ENCODE measurements around the gene IKZF3.

The IKZF3 gene

GRCh38 chr17:39863918-39864746, at the start of gene IKZF3:
Gene IKZF3 (minus strand): TSS chr17:39864312. CDS start chr17:39864126, 186 bp downstream.
- TF ChIP-seq GATA2 (IDR thresholded peaks at IDR 0.05; ENCODE audit: low read depth, low read length) (no peak), GATA3 (IDR thresholded peaks at IDR 0.05; ENCODE audit: low read depth, low read length) (no peak)

DNA sequence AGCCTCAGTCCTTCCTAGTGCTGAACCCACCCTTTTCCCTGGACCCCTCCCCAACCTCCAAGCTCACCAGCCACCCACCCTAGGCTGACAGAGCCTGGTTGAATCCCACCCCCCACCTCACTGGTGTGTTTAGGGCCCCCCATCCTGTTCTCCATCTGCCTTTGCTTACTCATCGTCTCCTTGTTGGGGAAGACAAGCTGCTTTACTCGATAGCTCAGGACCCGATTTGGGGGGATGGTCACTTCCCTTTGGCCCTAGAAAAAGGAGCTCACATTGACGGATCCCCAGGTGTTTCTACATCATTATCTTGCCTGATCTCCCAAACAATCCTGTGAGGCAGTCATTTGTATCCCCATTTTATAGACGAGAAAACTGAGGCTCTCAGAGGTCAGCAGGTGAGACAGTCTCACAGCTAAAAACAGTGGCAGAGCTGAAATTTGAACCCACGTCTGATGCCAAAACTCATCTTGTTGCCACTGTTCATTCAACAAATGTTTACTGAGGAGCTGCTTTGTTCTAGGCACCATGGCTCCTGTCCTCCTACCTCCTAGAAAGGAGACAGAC, 44.8 kb upstream of the IKZF3 start:
- TF ChIP-seq GATA3 (IDR thresholded peaks at IDR 0.05; ENCODE audit: low read depth, low read length) (no peak), GATA2 (IDR thresholded peaks at IDR 0.05; ENCODE audit: low read depth, low read length) (no peak)

GRCh38 chr17:39904990-39905288, 40.8 kb upstream of the IKZF3 start:
- TF ChIP-seq GATA2 (IDR thresholded peaks at IDR 0.05; ENCODE audit: low read depth, low read length), result no peak
- TF ChIP-seq GATA3 (IDR thresholded peaks at IDR 0.05; ENCODE audit: low read depth, low read length), result no peak

DNA sequence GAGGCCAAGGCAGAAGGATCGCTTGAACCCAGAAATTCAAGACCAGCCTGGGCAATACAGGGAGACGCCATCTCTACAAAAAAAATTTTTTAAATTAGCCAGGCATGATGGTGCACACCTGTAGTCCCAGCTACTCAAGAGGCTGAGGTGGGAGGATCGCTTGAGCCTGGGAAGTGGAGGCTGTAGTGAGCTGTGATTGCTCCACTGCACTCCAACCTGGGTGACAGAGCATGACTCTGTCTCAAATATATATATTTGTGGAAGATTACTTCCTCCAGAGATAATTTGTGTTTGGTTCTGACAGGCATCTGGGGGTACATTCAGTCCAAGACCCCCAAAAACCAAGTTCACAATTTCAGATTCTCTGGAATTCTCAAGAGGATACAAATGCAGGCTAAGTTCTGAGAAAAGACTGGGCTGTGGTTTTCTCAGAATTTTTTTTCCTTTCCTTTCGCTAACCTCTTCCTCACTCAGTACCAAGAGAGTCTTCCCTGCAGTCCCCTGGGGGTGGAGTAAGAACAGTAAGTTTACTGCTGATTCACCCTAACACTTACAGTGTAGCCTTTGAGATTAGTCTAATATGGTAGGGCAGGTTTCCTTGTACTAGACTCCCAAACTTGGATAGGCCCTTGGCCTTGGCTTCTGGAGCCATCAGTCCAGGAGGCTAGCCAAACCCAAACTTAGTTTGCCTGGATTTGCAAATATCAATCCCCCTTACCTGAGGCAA, 39.2 kb upstream of the IKZF3 start:
- TF ChIP-seq GATA3 (IDR thresholded peaks at IDR 0.05; ENCODE audit: low read depth, low read length), result no peak
- TF ChIP-seq GATA2 (IDR thresholded peaks at IDR 0.05; ENCODE audit: low read depth, low read length), result no peak

DNA sequence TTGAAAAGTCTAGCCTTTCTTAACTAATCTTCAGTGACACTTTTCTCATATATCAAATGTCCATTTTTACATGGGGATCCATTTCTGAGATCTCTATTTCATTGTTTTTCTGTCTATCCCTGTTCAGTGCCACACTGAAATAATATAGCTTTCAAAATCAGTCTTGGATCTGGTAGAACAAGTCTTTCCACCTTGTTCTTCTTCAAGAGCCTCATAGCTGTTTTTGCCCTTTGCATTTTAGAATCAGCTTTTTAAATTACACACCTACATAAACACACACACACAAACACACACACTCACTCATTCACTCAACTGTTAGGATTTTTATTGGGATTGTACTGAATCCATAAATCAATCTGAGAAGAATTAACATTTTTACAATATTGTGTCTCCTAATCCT, 35.1 kb upstream of the IKZF3 start:
- no peak for TF ChIP-seq GATA2 (IDR thresholded peaks at IDR 0.05; ENCODE audit: low read depth, low read length)
- no peak for TF ChIP-seq GATA3 (IDR thresholded peaks at IDR 0.05; ENCODE audit: low read depth, low read length)

- TF ChIP-seq GATA3 (IDR thresholded peaks at IDR 0.05; ENCODE audit: low read depth, low read length) (no peak), GATA2 (IDR thresholded peaks at IDR 0.05; ENCODE audit: low read depth, low read length) (no peak)
Measured at GRCh38 chr17:39898088-39898487, 34.0 kb upstream of the IKZF3 start.

DNA sequence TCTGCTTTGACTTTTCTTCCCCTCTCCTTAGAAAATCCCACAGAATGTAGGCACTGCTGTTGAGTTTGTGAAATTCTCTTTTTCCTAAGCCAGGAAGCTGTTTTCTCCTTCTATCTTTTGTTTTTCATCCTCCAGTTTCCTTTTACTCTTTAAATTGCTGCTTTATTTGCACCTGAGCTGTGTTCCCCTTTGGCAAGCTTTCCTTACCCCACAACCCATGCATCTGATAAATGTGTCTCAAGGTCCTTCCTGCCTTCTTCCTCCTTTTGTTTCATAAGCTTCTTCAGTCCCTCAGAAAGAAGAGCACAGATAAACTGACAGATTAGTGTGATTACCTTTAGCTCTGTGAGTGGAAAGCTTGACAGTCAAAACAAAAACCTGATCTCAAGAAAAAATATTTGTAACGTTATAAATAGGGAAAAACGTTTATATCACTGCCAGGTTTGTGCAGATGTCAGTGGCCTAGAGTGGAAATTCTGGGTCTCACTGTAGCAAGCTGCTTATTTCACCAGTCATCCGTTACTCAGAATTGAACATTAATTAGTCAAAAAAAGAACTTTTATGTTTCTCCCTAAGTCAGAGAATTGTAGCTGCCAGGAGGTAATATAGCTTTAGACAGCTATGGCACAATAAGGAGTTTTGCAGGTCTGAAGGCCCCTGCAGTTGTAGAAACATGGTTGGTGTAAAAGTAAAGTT, 30.7 kb upstream of the IKZF3 start:
- TF ChIP-seq GATA2 (IDR thresholded peaks at IDR 0.05; ENCODE audit: low read depth, low read length), result no peak
- no peak for TF ChIP-seq GATA3 (IDR thresholded peaks at IDR 0.05; ENCODE audit: low read depth, low read length)

DNA sequence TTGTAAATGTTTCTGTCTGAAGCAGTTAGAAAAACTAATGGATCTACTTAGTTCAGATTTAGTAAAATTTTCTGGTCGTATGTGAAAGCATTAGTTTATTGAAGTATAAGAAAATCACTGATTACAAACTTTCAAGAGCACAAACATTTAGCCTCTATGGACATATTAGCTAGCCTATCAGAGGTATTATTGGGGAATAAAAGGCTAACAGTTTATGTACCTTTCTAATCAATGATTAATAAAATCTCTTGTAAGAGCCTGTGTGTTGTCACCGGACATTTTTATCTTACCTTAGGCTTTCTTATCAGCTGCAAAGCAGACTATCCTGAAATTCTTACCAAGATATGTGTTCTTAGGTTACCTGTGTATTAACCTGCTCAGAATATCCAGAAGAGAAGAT, 25.1 kb upstream of the IKZF3 start:
- TF ChIP-seq GATA3 (IDR thresholded peaks at IDR 0.05; ENCODE audit: low read depth, low read length) (no peak), GATA2 (IDR thresholded peaks at IDR 0.05; ENCODE audit: low read depth, low read length) (no peak)

- TF ChIP-seq GATA3 (IDR thresholded peaks at IDR 0.05; ENCODE audit: low read depth, low read length), result no peak
Measured at GRCh38 chr17:39887078-39887477, 23.0 kb upstream of the IKZF3 start.

DNA sequence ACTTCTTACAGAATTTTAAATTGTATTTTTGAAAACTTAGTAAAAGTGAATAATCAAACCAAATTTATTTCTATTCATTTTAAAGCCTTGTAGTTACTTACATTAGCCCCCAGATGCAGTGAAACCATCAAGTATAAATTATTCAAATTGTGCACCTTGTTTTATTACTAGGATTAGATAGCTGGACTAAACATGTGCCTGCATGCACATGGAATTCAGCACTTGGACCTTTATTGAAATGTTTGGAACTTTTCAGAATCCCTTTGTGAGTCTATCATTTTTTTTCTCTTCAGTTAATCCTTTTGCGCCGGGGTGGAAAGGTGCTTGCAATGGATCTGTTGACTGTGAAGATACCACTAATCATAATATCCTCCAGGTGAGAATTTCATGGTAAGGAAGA, 8.6 kb upstream of the IKZF3 start:
- no peak for TF ChIP-seq GATA3 (IDR thresholded peaks at IDR 0.05; ENCODE audit: low read depth, low read length)
- no peak for TF ChIP-seq GATA2 (IDR thresholded peaks at IDR 0.05; ENCODE audit: low read depth, low read length)

GRCh38 chr17:39871801-39872200, 7.7 kb upstream of the IKZF3 start:
- no peak for TF ChIP-seq GATA2 (IDR thresholded peaks at IDR 0.05; ENCODE audit: low read depth, low read length)
- no peak for TF ChIP-seq GATA3 (IDR thresholded peaks at IDR 0.05; ENCODE audit: low read depth, low read length)

GRCh38 chr17:39870776-39871175, 6.7 kb upstream of the IKZF3 start:
- TF ChIP-seq GATA2 (IDR thresholded peaks at IDR 0.05; ENCODE audit: low read depth, low read length) (no peak), GATA3 (IDR thresholded peaks at IDR 0.05; ENCODE audit: low read depth, low read length) (no peak)

GRCh38 chr17:39868554-39868942, 4.4 kb upstream of the IKZF3 start:
- TF ChIP-seq GATA3 (IDR thresholded peaks at IDR 0.05; ENCODE audit: low read depth, low read length) (no peak), GATA2 (IDR thresholded peaks at IDR 0.05; ENCODE audit: low read depth, low read length) (no peak)

- TF ChIP-seq GATA3 (IDR thresholded peaks at IDR 0.05; ENCODE audit: low read depth, low read length), result no peak
- no peak for TF ChIP-seq GATA2 (IDR thresholded peaks at IDR 0.05; ENCODE audit: low read depth, low read length)
Measured at GRCh38 chr17:39867880-39868553, 3.9 kb upstream of the IKZF3 start, which contains the start of gene ZPBP2. Gene ZPBP2 (plus strand): TSS chr17:39868202. CDS start chr17:39868355, 153 bp downstream.
